Measurements from ENCODE around the gene PET100.
A peak's percentile ranks its signal among the peaks of the same experiment; 100 is the strongest.

Gene PET100

DNA sequence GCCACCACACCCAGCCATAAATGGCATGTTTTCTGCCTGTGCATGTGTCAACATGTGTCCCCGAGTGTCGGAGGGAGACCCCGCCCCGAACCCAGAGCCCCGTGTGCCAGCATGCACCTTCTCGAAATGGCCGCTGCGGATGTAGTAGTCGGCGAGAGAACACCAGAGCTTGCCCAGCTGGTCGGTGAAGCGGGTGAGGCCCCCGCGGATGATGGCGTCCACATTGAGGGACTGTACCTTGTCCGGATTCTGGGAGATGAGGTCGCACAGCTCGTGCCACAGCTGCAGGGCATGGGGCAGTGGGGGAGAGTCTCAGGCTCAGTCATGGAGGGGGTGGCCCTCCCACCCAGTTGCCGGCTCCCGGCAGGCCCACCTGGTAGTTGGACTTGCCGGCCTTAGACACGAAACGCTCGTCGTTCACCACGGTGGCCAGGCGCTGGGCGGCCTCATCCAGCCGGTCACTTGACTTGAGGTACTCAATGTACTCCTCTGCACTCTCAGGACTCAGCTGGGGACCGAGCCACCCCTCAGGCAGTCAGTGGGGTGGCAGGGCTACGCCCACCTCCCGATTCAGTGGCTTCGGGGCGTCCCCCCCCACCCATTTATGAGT, 3.7 kb upstream of the PET100 start:
- TF ChIP-seq, protein P1, sequence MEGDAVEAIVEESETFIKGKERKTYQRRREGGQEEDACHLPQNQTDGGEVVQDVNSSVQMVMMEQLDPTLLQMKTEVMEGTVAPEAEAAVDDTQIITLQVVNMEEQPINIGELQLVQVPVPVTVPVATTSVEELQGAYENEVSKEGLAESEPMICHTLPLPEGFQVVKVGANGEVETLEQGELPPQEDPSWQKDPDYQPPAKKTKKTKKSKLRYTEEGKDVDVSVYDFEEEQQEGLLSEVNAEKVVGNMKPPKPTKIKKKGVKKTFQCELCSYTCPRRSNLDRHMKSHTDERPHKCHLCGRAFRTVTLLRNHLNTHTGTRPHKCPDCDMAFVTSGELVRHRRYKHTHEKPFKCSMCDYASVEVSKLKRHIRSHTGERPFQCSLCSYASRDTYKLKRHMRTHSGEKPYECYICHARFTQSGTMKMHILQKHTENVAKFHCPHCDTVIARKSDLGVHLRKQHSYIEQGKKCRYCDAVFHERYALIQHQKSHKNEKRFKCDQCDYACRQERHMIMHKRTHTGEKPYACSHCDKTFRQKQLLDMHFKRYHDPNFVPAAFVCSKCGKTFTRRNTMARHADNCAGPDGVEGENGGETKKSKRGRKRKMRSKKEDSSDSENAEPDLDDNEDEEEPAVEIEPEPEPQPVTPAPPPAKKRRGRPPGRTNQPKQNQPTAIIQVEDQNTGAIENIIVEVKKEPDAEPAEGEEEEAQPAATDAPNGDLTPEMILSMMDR (conservative IDR thresholded peaks at IDR 0.05; ENCODE audit: control insufficient read depth, insufficient read depth, low read depth, low read length) = no peak
- H3K4me3 ChIP-seq (ENCODE audit: control insufficient read depth, low read depth, low read length) = no peak overlapping the region

GRCh38 chr19:7627166-7627565, 2.4 kb upstream of the PET100 start:
- TF ChIP-seq, protein P1 (conservative IDR thresholded peaks at IDR 0.05; ENCODE audit: control insufficient read depth, insufficient read depth, low read depth, low read length) = no peak
- H3K4me3 ChIP-seq (ENCODE audit: control insufficient read depth, low read depth, low read length) = no peak overlapping the region
- no peak for DNase-seq (ENCODE audit: low read depth)

More for the DNA sequence above, 3.7 kb upstream of the PET100 start:
- DNase-seq (ENCODE audit: low read depth) = no peak

- H3K4me3 ChIP-seq (ENCODE audit: control insufficient read depth, low read depth, low read length) = peak overlapping the region; percentile 100
- DNase-seq (ENCODE audit: low read depth) = no peak
- TF ChIP-seq, protein P1 (conservative IDR thresholded peaks at IDR 0.05; ENCODE audit: control insufficient read depth, insufficient read depth, low read depth, low read length) = no peak
Measured at GRCh38 chr19:7628589-7629311, 843 bp upstream of the PET100 start.

DNA sequence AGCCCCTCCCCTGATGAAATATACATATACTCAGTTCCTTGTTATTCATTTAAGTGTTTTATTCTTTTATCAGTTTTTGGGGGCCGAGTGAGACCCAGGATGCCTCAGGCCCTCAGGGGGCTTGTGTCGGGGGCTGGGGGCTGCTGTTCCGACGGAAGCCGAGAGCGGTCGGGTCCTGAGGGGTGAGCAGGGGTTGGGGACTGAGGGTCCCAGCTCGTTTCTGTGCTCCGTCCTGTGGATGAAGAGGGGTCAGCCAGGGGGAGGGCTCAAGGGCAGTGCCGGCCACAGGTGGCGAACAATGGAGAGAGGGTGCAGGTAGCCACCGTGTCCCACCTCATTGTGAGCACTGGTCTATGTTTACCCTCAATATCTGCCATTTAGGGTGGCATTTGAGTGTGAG, 2.0 kb downstream of the PET100 start:
- TF ChIP-seq, protein P1 (conservative IDR thresholded peaks at IDR 0.05; ENCODE audit: control insufficient read depth, insufficient read depth, low read depth, low read length) = no peak

GRCh38 chr19:7632340-7633203, 3.0 kb downstream of the PET100 start:
- H3K4me3 ChIP-seq (ENCODE audit: control insufficient read depth, low read depth, low read length) = no peak overlapping the region
- TF ChIP-seq, protein P1 (conservative IDR thresholded peaks at IDR 0.05; ENCODE audit: control insufficient read depth, insufficient read depth, low read depth, low read length) = no peak

More for the DNA sequence above, 2.0 kb downstream of the PET100 start:
- no peak overlapping the region for H3K4me3 ChIP-seq (ENCODE audit: control insufficient read depth, low read depth, low read length)
- no peak for DNase-seq (ENCODE audit: low read depth)

GRCh38 chr19:7633698-7634097, 4.1 kb downstream of the PET100 start, which contains the start of gene PCP2:
PCP2 (minus strand) TSS chr19:7633719; CDS start chr19:7633457, 262 bp downstream.
- TF ChIP-seq, protein P1 (conservative IDR thresholded peaks at IDR 0.05; ENCODE audit: control insufficient read depth, insufficient read depth, low read depth, low read length) = no peak
- H3K4me3 ChIP-seq (ENCODE audit: control insufficient read depth, low read depth, low read length) = no peak within 1 kb of the TSS

More at GRCh38 chr19:7632340-7633203, 3.0 kb downstream of the PET100 start:
- DNase-seq (ENCODE audit: low read depth) = no peak

More at GRCh38 chr19:7633698-7634097, 4.1 kb downstream of the PET100 start, which contains the start of gene PCP2:
- no peak for DNase-seq (ENCODE audit: low read depth)

Data from fibroblast of mammary gland (primary cell).